GM19238 (cell line): Measurements from ENCODE around the gene CDHR4.
A peak's percentile ranks its signal among the peaks of the same experiment; 100 is the strongest.
"Not testable (repeated sequence)": the region's sequence is repeated elsewhere in the genome, so short reads cannot be mapped to it uniquely, and the experiment has no call there.

ENCODE experiments used
- DNase-seq: peaks from one replicate; pipeline ENCODE4 v3.0.0; 2011; ENCODE audit warnings: low spot score; ENCODE audit not compliant: insufficient read length

CDHR4 gene

GRCh38 chr3:49803465-49804140 lies 3.9 kb upstream of the CDHR4 start:
- DNase-seq: no peak

GRCh38 chr3:49802719-49803464 lies 3.2 kb upstream of the CDHR4 start, which contains the start of gene INKA1:
Gene INKA1, plus strand, starts transcription at chr3:49803261. Its CDS starts 132 bp downstream, at chr3:49803393.
- peak; percentile 92 for DNase-seq

- DNase-seq: no peak
Observed at GRCh38 chr3:49801160-49801559, 1.5 kb upstream of the CDHR4 start.

- no peak for DNase-seq
Observed at GRCh38 chr3:49799105-49799504, 568 bp downstream of the CDHR4 start.

GRCh38 chr3:49794926-49795905 lies 4.5 kb downstream of the CDHR4 start:
- no peak for DNase-seq

- DNase-seq: no peak
Observed at GRCh38 chr3:49794431-49794830, 5.2 kb downstream of the CDHR4 start.

GRCh38 chr3:49793486-49794085 lies 6.1 kb downstream of the CDHR4 start:
- no peak for DNase-seq

GRCh38 chr3:49792371-49793150 lies 7.1 kb downstream of the CDHR4 start:
- no peak for DNase-seq

- no peak for DNase-seq
Observed at GRCh38 chr3:49791571-49791970, 8.1 kb downstream of the CDHR4 start.

- DNase-seq: no peak
Observed at GRCh38 chr3:49790626-49791411, 8.9 kb downstream of the CDHR4 start.

- DNase-seq: no peak
Observed at GRCh38 chr3:49788056-49788455, 11.6 kb downstream of the CDHR4 start.

GRCh38 chr3:49787536-49787935 lies 12.1 kb downstream of the CDHR4 start:
- no peak for DNase-seq

- DNase-seq: no peak
Observed at GRCh38 chr3:49787182-49787464, 12.6 kb downstream of the CDHR4 start.

- DNase-seq: peak; percentile 100
Observed at GRCh38 chr3:49786357-49787181, 13.1 kb downstream of the CDHR4 start, which contains the start of gene IP6K1. Gene IP6K1, minus strand, starts transcription at chr3:49786542. Its CDS starts 38,502 bp downstream, at chr3:49748040.

GRCh38 chr3:49785565-49786356 lies 13.9 kb downstream of the CDHR4 start:
- DNase-seq: no peak

- not testable (repeated sequence) for DNase-seq
Observed at GRCh38 chr3:49782277-49782676, 17.4 kb downstream of the CDHR4 start.

- DNase-seq: no peak
Observed at GRCh38 chr3:49781415-49782199, 18.1 kb downstream of the CDHR4 start.
